Measurements from ENCODE around the gene GATB. TPM values are rescaled to one million over a fixed set of nuclear protein-coding genes. Genes with fewer than 3 reads are reported as not detected.

Gene GATB
- total and polyA plus RNA-seq, 2 experiments from 2014 or later, result 17.7 to 18.9 TPM

DNA sequence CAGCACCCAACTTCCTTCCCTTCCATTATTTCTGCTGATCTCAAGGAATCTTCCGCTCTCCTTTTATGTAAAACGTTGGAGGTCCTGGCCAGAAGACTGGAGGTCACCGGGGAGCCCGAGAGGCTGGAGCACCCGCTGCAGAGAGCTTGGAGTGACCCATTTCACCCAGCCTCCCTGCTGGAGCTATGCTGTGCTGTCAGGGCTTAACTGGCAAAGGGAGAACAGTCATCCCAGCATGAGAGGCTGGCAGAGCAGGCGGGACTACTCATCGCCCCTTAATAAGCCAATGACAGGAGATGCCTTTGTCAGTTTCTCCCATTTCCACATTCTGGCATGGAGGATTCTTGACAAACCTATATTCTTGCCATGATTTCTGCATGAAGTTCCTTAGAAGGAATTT, 98.9 kb downstream of the GATB start (continued):
- TF ChIP-seq STAT1 (IDR thresholded peaks at IDR 0.05; ENCODE audit: unreplicated experiment), result no peak
- no peak for TF ChIP-seq NANOG (IDR thresholded peaks at IDR 0.05; ENCODE audit: borderline replicate concordance)
- no peak for TF ChIP-seq JUNB (IDR thresholded peaks at IDR 0.05; ENCODE audit: unreplicated experiment)

- no peak overlapping the region for H3K4me3 Mint-ChIP-seq
- no peaks in the 10 kb centered on the region for H3K9me3 Mint-ChIP-seq
- no peak overlapping the region for H3K27ac Mint-ChIP-seq
- no peaks in the 10 kb centered on the region; the same call in 1 of the 2 replicates for H3K9me2 ChIP-seq (ENCODE audit: insufficient read depth)
- H3K27me3 ChIP-seq (ENCODE audit: insufficient read depth), result no peaks in the 10 kb centered on the region
- H3K4me1 Mint-ChIP-seq, result no peaks in the 10 kb centered on the region
- H4K20me1 ChIP-seq (replicated peaks; ENCODE audit: insufficient read depth), result no peaks in the 10 kb centered on the region
- no peaks in the 10 kb centered on the region for H3F3A ChIP-seq (replicated peaks; ENCODE audit: low read depth)
- H3K79me2 ChIP-seq (replicated peaks; ENCODE audit: insufficient read depth), result peaks cover under 1% of the 10 kb centered on the region; the same call in 1 of the 2 replicates
- peaks cover 2% of the 10 kb centered on the region for H3K27me3 Mint-ChIP-seq (ENCODE audit: insufficient read depth, low read depth, poor library complexity)
- peaks cover 21% of the 10 kb centered on the region for H3K36me3 ChIP-seq (ENCODE audit: insufficient read depth)
- no peak for TF ChIP-seq ZNF462 (CRISPR knock-in tag; IDR thresholded peaks at IDR 0.05)
- no peak for TF ChIP-seq ETS1 (IDR thresholded peaks at IDR 0.05)
- no peak for TF ChIP-seq ZNF114 (CRISPR knock-in tag; IDR thresholded peaks at IDR 0.05)
- no peak for TF ChIP-seq EZH2phosphoT487 (IDR thresholded peaks at IDR 0.05; ENCODE audit: unreplicated experiment)
- no peak for TF ChIP-seq STAT1 (IDR thresholded peaks at IDR 0.05; ENCODE audit: unreplicated experiment)
- H3K4me2 ChIP-seq, result no peak overlapping the region
- H3K4me3 ChIP-seq, result no peak overlapping the region
- H2AFZ ChIP-seq, result no peak overlapping the region
- DNase-seq (ENCODE audit: low spot score), result no peak
- peaks cover 31% of the 10 kb centered on the region for H3K36me3 Mint-ChIP-seq (ENCODE audit: low read depth)
- no peak overlapping the region for H3K27ac ChIP-seq (ENCODE audit: low read depth)
- no peaks in the 10 kb centered on the region for H3K4me1 ChIP-seq (ENCODE audit: insufficient read depth)
- no peak for ATAC-seq
Measured at GRCh38 chr4:151660676-151661075, 100.1 kb downstream of the GATB start.
